Activated naive CD4-positive, alpha-beta T cell treated with anti-CD3 and anti-CD28 coated beads, Interleukin-2, amount 10 ng/mL, durations not matched to agents 7 days and 5 days (primary cell): ENCODE data around the gene RMND1.
A peak's percentile ranks its signal among the peaks of the same experiment; 100 is the strongest.
"Not testable (repeated sequence)": the region's sequence is repeated elsewhere in the genome, so short reads cannot be mapped to it uniquely, and the experiment has no call there.

Experiments
- CTCF ChIA-PET: fragments of 350-600 bp; sonication (Branson Sonifier 250); formaldehyde crosslinking; loops from one replicate; lab custom pipeline; 2021; ENCODE audit warnings: antibody characterized with exemption; lab: Charles Lee
- DNase-seq: peaks from one replicate; pipeline ENCODE4 v3.0.0-alpha.2; 2020
- H3K27ac Mint-ChIP-seq: one replicate; pipeline ENCODE4 v1.8.0; 2021; ENCODE audit warnings: mild to moderate bottlenecking, moderate library complexity, mixed read lengths
- H3K27me3 Mint-ChIP-seq: one replicate; pipeline ENCODE4 v1.8.0; 2021; ENCODE audit warnings: mild to moderate bottlenecking, mixed read lengths
- H3K36me3 Mint-ChIP-seq: one replicate; pipeline ENCODE4 v1.8.0; 2021; ENCODE audit warnings: mixed read lengths
- H3K4me1 Mint-ChIP-seq: one replicate; pipeline ENCODE4 v1.8.0; 2021; ENCODE audit warnings: mixed read lengths
- H3K4me3 Mint-ChIP-seq: one replicate; pipeline ENCODE4 v1.8.0; 2021; ENCODE audit warnings: mild to moderate bottlenecking, moderate library complexity, mixed read lengths
- H3K9me3 Mint-ChIP-seq: one replicate; pipeline ENCODE4 v1.8.0; 2021; ENCODE audit warnings: mixed read lengths

The RMND1 gene

GRCh38 chr6:151481786-151482185 lies 29.9 kb upstream of the RMND1 start:
- CTCF ChIA-PET: interaction anchor here (1.0 kb wide), 1 partner anchor 13 kb away, joined by 3 read pairs; no protein-coding TSS in a partner anchor
- Mint-ChIP-seq H3K9me3 (no peaks in the 10 kb centered on the region), H3K4me3 (no peak overlapping the region), H3K27me3 (no peaks in the 10 kb centered on the region), H3K36me3 (no peaks in the 10 kb centered on the region), H3K4me1 (peaks cover 18% of the 10 kb centered on the region), H3K27ac (peak overlapping the region; percentile 58)
- no peak for DNase-seq

GRCh38 chr6:151478670-151479069 lies 26.7 kb upstream of the RMND1 start:
- Mint-ChIP-seq H3K4me3 (no peak overlapping the region), H3K27me3 (no peaks in the 10 kb centered on the region), H3K36me3 (no peaks in the 10 kb centered on the region), H3K27ac (no peak overlapping the region), H3K4me1 (peaks cover 26% of the 10 kb centered on the region), H3K9me3 (no peaks in the 10 kb centered on the region)
- CTCF ChIA-PET: interaction anchor here (0.6 to 1.2 kb wide), 3 partner anchors 38 to 205 kb away, joined by 3 to 5 read pairs (median 3); no protein-coding TSS in a partner anchor
- DNase-seq: no peak

- H3K4me1 Mint-ChIP-seq: peaks cover 24% of the 10 kb centered on the region
- DNase-seq: no peak
- no peaks in the 10 kb centered on the region for H3K36me3 Mint-ChIP-seq
- H3K27ac Mint-ChIP-seq: no peak overlapping the region
- no peaks in the 10 kb centered on the region for H3K27me3 Mint-ChIP-seq
- H3K4me3 Mint-ChIP-seq: no peak overlapping the region
- no peaks in the 10 kb centered on the region for H3K9me3 Mint-ChIP-seq
- CTCF ChIA-PET: interaction anchor here (1.1 kb wide), 1 partner anchor 143 kb away, joined by 3 read pairs; no protein-coding TSS in a partner anchor
These were observed 25.8 kb upstream of the RMND1 start for GRCh38 chr6:151477726-151478125.

- peaks cover 8% of the 10 kb centered on the region for H3K4me1 Mint-ChIP-seq
- no peak overlapping the region for H3K27ac Mint-ChIP-seq
- CTCF ChIA-PET: interaction anchor here (1.2 to 1.6 kb wide), 3 partner anchors 22 to 69 kb away, joined by 3 to 5 read pairs (median 3); no protein-coding TSS in a partner anchor
- H3K36me3 Mint-ChIP-seq: no peaks in the 10 kb centered on the region
- DNase-seq: peak; percentile 46
- no peaks in the 10 kb centered on the region for H3K27me3 Mint-ChIP-seq
- no peaks in the 10 kb centered on the region for H3K9me3 Mint-ChIP-seq
- H3K4me3 Mint-ChIP-seq: no peak overlapping the region
These were observed 24.0 kb upstream of the RMND1 start for GRCh38 chr6:151475653-151476523.

- no peak for DNase-seq
- Mint-ChIP-seq H3K27ac (no peak overlapping the region), H3K9me3 (no peaks in the 10 kb centered on the region), H3K4me1 (peaks cover 5% of the 10 kb centered on the region), H3K4me3 (no peak overlapping the region), H3K27me3 (no peaks in the 10 kb centered on the region), H3K36me3 (peaks cover 36% of the 10 kb centered on the region)
- CTCF ChIA-PET: no interaction called here
These were observed 12.8 kb upstream of the RMND1 start for GRCh38 chr6:151464702-151465101.

- Mint-ChIP-seq H3K4me1 (peaks cover 10% of the 10 kb centered on the region), H3K36me3 (peaks cover 38% of the 10 kb centered on the region), H3K9me3 (no peaks in the 10 kb centered on the region), H3K27me3 (no peaks in the 10 kb centered on the region), H3K27ac (no peak overlapping the region), H3K4me3 (no peak overlapping the region)
- DNase-seq: no peak
- CTCF ChIA-PET: no interaction called here
These were observed 9.7 kb upstream of the RMND1 start for GRCh38 chr6:151461673-151462072.

- CTCF ChIA-PET, H3K27ac Mint-ChIP-seq, DNase-seq, H3K4me3 Mint-ChIP-seq, H3K9me3 Mint-ChIP-seq, H3K27me3 Mint-ChIP-seq: not testable (repeated sequence)
- Mint-ChIP-seq H3K4me1 (peaks cover 26% of the 10 kb centered on the region), H3K36me3 (peaks cover 24% of the 10 kb centered on the region)
These were observed 3.9 kb upstream of the RMND1 start for GRCh38 chr6:151455751-151456398.

GRCh38 chr6:151452750-151453427 lies 963 bp upstream of the RMND1 start:
- Mint-ChIP-seq H3K4me3 (peak overlapping the region; percentile 97), H3K27ac (peak overlapping the region; percentile 95), H3K9me3 (no peaks in the 10 kb centered on the region), H3K27me3 (no peaks in the 10 kb centered on the region), H3K4me1 (peaks cover 40% of the 10 kb centered on the region), H3K36me3 (peaks cover 19% of the 10 kb centered on the region)
- CTCF ChIA-PET: interaction anchor here (1.0 to 2.0 kb wide), 4 partner anchors 12 to 63 kb away, joined by 3 to 16 read pairs (median 4); no protein-coding TSS in a partner anchor
- DNase-seq: peak; percentile 26

GRCh38 chr6:151451417-151451949 lies 443 bp downstream of the RMND1 start:
- H3K36me3 Mint-ChIP-seq: peaks cover 14% of the 10 kb centered on the region
- H3K4me1 Mint-ChIP-seq: peaks cover 35% of the 10 kb centered on the region
- peak overlapping the region; percentile 95 for H3K27ac Mint-ChIP-seq
- no peaks in the 10 kb centered on the region for H3K27me3 Mint-ChIP-seq
- CTCF ChIA-PET: interaction anchor here (1.4 to 2.0 kb wide), 3 partner anchors 10 to 62 kb away, joined by 4 to 16 read pairs (median 4); no protein-coding TSS in a partner anchor
- H3K9me3 Mint-ChIP-seq: no peaks in the 10 kb centered on the region
- DNase-seq: no peak
- H3K4me3 Mint-ChIP-seq: peak overlapping the region; percentile 97

- H3K4me3 Mint-ChIP-seq: peak overlapping the region; percentile 97
- H3K27me3 Mint-ChIP-seq, DNase-seq, H3K9me3 Mint-ChIP-seq: not testable (repeated sequence)
- peak overlapping the region; percentile 95 for H3K27ac Mint-ChIP-seq
- CTCF ChIA-PET: interaction anchor here (1.4 to 2.0 kb wide), 3 partner anchors 10 to 61 kb away, joined by 4 to 16 read pairs (median 4); no protein-coding TSS in a partner anchor
- peaks cover 33% of the 10 kb centered on the region for H3K4me1 Mint-ChIP-seq
- peaks cover 12% of the 10 kb centered on the region for H3K36me3 Mint-ChIP-seq
These were observed 998 bp downstream of the RMND1 start for GRCh38 chr6:151450928-151451327.

GRCh38 chr6:151448623-151449022 lies 3.3 kb downstream of the RMND1 start:
- Mint-ChIP-seq H3K27ac (no peak overlapping the region), H3K9me3 (no peaks in the 10 kb centered on the region), H3K36me3 (peaks cover 13% of the 10 kb centered on the region), H3K27me3 (no peaks in the 10 kb centered on the region), H3K4me1 (peaks cover 26% of the 10 kb centered on the region), H3K4me3 (no peak overlapping the region)
- no peak for DNase-seq
- CTCF ChIA-PET: no interaction called here

GRCh38 chr6:151447237-151447636 lies 4.7 kb downstream of the RMND1 start:
- DNase-seq: no peak
- no peaks in the 10 kb centered on the region for H3K9me3 Mint-ChIP-seq
- peaks cover 31% of the 10 kb centered on the region for H3K4me1 Mint-ChIP-seq
- CTCF ChIA-PET: no interaction called here
- no peaks in the 10 kb centered on the region for H3K27me3 Mint-ChIP-seq
- H3K36me3 Mint-ChIP-seq: peaks cover 15% of the 10 kb centered on the region
- H3K4me3 Mint-ChIP-seq: no peak overlapping the region
- no peak overlapping the region for H3K27ac Mint-ChIP-seq

GRCh38 chr6:151445482-151445881 lies 6.4 kb downstream of the RMND1 start:
- H3K27me3 Mint-ChIP-seq: no peaks in the 10 kb centered on the region
- no peak for DNase-seq
- CTCF ChIA-PET: interaction anchor here (0.9 kb wide), 1 partner anchor 40 kb away, joined by 3 read pairs; no protein-coding TSS in a partner anchor
- no peak overlapping the region for H3K27ac Mint-ChIP-seq
- H3K4me3 Mint-ChIP-seq: no peak overlapping the region
- peaks cover 31% of the 10 kb centered on the region for H3K4me1 Mint-ChIP-seq
- peaks cover 12% of the 10 kb centered on the region for H3K36me3 Mint-ChIP-seq
- no peaks in the 10 kb centered on the region for H3K9me3 Mint-ChIP-seq
